ENCODE data around the gene PISD.

GRCh38 chr22:31595271-31595670 is 66.7 kb downstream of the PISD start:
- TF ChIP-seq CTCF (IDR thresholded peaks at IDR 0.05) (no peak), POLR2AphosphoS5 (IDR thresholded peaks at IDR 0.05) (no peak), POLR2A (IDR thresholded peaks at IDR 0.05) (no peak)
